Right renal cortex interstitium (tissue), 3 donors: ENCODE data around the gene SORBS1. TPM values are rescaled to one million over a fixed set of nuclear protein-coding genes. Genes with fewer than 3 reads are reported as not detected.

Experiments used
- DNase-seq, 3 donors: peaks; one replicate each; pipeline ENCODE4 v3.0.0-alpha.2; 2013; ENCODE audit warnings: low read depth in 3 of 3, low spot score in 2 of 3
- polyA plus RNA-seq, 3 donors: library from polyadenylated mRNA; unstranded; fragments of 120-200 nt; gene quantifications; one replicate each; pipeline ENCODE4 v1.2.1, GENCODE V29; 2013; ENCODE audit not compliant: insufficient read length in 3 of 3

SORBS1 gene
- polyA plus RNA-seq, 3 donors: 26.1 to 27.9 (median 26.6) TPM

GRCh38 chr10:95303950-95304349, 257.2 kb downstream of the SORBS1 start:
- no peak for DNase-seq

GRCh38 chr10:95303535-95303934, 257.6 kb downstream of the SORBS1 start:
- no peak for DNase-seq

- no peak for DNase-seq
Observed at GRCh38 chr10:95300022-95300539, 261.1 kb downstream of the SORBS1 start.

- no peak for DNase-seq
Observed at GRCh38 chr10:95297402-95297801, 263.8 kb downstream of the SORBS1 start.

GRCh38 chr10:95296764-95297163, 264.4 kb downstream of the SORBS1 start:
- no peak for DNase-seq

GRCh38 chr10:95295031-95295755, 266.0 kb downstream of the SORBS1 start:
- DNase-seq: peak in 1 of 3 donors; percentile 52

GRCh38 chr10:95293631-95294030, 267.5 kb downstream of the SORBS1 start:
- DNase-seq: peak in 1 of 3 donors; percentile 60

GRCh38 chr10:95291365-95292039, 269.7 kb downstream of the SORBS1 start:
- no peak for DNase-seq

GRCh38 chr10:95290461-95291364, 270.5 kb downstream of the SORBS1 start, which contains the start of gene PDLIM1:
TSS of gene PDLIM1 (minus strand) at chr10:95291003. CDS start at chr10:95290915, 88 bp downstream.
- DNase-seq: no peak

GRCh38 chr10:95289921-95290421, 271.2 kb downstream of the SORBS1 start:
- DNase-seq: no peak

- no peak for DNase-seq
Observed at GRCh38 chr10:95289003-95289920, 271.9 kb downstream of the SORBS1 start.

- no peak for DNase-seq
Observed at GRCh38 chr10:95288303-95288702, 272.9 kb downstream of the SORBS1 start.

GRCh38 chr10:95287281-95287680, 273.9 kb downstream of the SORBS1 start:
- no peak for DNase-seq

GRCh38 chr10:95286707-95287106, 274.5 kb downstream of the SORBS1 start:
- no peak for DNase-seq

- no peak for DNase-seq
Observed at GRCh38 chr10:95285556-95285955, 275.6 kb downstream of the SORBS1 start.

GRCh38 chr10:95284807-95285206, 276.4 kb downstream of the SORBS1 start:
- no peak for DNase-seq

GRCh38 chr10:95282107-95282506, 279.1 kb downstream of the SORBS1 start:
- DNase-seq: no peak

- DNase-seq: no peak
Observed at GRCh38 chr10:95281206-95281605, 280.0 kb downstream of the SORBS1 start.

GRCh38 chr10:95280637-95281036, 280.5 kb downstream of the SORBS1 start:
- no peak for DNase-seq
